ENCODE results near the gene ZCCHC14. TPM values are rescaled to one million over a fixed set of nuclear protein-coding genes. Genes with fewer than 3 reads are reported as not detected.
"Not testable (repeated sequence)": the region's sequence is repeated elsewhere in the genome, so short reads cannot be mapped to it uniquely, and the experiment has no call there.

Gene ZCCHC14
- total RNA-seq, 4 donors from 2014 or later = 8.9 to 20.5 (median 10.8) TPM

DNA sequence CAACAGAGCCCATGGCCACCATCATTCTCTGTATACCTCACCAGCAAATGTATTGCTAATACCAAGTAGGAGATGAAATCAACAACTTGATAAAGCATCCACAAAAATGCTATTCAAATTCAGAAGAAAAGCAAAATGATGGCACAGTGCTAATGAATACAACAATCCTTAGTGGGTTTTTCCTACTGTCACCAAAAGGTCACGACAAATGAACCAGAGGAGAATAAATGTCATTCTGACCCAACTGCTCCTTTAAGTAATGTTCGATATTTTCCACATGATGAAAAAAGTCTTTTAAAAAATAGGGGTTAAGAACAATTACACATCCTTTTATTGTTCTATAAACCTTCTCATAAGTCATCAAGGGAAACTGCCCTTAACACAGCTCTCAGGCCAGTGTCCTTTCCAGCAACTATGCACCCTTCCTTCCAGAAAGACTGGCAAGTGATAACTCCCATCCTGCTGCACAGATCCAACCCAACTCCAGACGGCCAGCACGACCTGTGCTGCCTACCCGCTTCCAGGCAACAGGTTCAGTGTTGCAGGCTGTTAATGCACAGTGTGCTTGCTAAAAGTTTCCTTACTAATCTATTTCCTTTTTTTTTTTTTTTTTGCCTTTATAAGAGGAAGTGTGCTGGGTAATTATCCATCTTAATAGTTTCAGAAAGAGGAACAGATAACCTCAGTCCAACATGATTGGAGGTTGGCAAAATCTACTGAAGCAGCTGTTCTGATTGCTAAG is 124.6 kb downstream of the ZCCHC14 start:
- no peak for DNase-seq (ENCODE audit: low spot score)
- no peak for ATAC-seq (ENCODE audit: low FRiP score)
- TF ChIP-seq, protein P1, sequence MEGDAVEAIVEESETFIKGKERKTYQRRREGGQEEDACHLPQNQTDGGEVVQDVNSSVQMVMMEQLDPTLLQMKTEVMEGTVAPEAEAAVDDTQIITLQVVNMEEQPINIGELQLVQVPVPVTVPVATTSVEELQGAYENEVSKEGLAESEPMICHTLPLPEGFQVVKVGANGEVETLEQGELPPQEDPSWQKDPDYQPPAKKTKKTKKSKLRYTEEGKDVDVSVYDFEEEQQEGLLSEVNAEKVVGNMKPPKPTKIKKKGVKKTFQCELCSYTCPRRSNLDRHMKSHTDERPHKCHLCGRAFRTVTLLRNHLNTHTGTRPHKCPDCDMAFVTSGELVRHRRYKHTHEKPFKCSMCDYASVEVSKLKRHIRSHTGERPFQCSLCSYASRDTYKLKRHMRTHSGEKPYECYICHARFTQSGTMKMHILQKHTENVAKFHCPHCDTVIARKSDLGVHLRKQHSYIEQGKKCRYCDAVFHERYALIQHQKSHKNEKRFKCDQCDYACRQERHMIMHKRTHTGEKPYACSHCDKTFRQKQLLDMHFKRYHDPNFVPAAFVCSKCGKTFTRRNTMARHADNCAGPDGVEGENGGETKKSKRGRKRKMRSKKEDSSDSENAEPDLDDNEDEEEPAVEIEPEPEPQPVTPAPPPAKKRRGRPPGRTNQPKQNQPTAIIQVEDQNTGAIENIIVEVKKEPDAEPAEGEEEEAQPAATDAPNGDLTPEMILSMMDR (IDR thresholded peaks at IDR 0.05) = no peak

- ATAC-seq (ENCODE audit: low FRiP score) (no peak), DNase-seq (ENCODE audit: low spot score) (no peak)
- TF ChIP-seq, protein P1 (IDR thresholded peaks at IDR 0.05) = no peak
Observed at GRCh38 chr16:87367529-87367928, 125.3 kb downstream of the ZCCHC14 start.

GRCh38 chr16:87366930-87367329 is 125.9 kb downstream of the ZCCHC14 start:
- DNase-seq (ENCODE audit: low spot score) (no peak), ATAC-seq (ENCODE audit: low FRiP score) (no peak)
- TF ChIP-seq, protein P1 (IDR thresholded peaks at IDR 0.05) = no peak

GRCh38 chr16:87366288-87366687 is 126.5 kb downstream of the ZCCHC14 start:
- no peak for DNase-seq (ENCODE audit: low spot score)
- ATAC-seq (ENCODE audit: low FRiP score) = no peak
- TF ChIP-seq, protein P1 (IDR thresholded peaks at IDR 0.05) = no peak

DNA sequence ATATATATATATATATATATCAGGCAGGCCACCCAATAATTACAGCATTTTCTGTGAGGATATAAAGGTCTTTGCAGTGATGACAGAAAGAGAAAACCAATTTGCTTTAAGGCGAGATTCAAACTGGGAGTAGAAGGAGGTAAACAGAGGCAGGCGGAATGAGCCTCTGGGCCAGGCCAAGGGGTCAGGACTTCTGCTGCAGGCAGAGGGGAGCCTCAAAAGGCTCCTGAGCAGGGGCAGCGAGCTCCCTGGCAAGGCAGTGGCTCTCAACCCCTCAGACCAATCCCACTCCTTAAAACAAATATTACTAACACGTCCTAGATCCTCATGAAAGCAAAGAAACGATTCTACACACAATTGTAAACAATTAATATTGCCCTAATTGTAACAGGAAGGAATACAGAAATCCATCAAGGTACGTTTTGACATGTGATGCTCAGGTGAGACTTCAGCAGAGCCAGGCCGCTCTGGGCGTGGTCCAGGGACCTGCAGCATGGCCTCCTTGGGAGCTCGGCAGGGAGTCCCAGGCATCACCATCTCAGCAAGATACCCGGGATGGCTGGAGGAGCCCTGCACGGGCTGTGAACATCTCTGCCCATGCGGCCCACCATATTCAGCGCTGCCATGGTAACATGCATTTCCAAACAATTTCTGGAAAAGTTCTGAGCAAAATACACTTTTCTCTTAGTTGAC is 127.7 kb downstream of the ZCCHC14 start:
- no peak for ATAC-seq (ENCODE audit: low FRiP score)
- TF ChIP-seq, protein P1 (IDR thresholded peaks at IDR 0.05) = no peak
- DNase-seq (ENCODE audit: low spot score) = no peak

GRCh38 chr16:87363771-87364455 is 128.9 kb downstream of the ZCCHC14 start:
- DNase-seq (ENCODE audit: low spot score) (no peak), ATAC-seq (ENCODE audit: low FRiP score) (peak; percentile 41)
- TF ChIP-seq, protein P1 (IDR thresholded peaks at IDR 0.05) = no peak

DNA sequence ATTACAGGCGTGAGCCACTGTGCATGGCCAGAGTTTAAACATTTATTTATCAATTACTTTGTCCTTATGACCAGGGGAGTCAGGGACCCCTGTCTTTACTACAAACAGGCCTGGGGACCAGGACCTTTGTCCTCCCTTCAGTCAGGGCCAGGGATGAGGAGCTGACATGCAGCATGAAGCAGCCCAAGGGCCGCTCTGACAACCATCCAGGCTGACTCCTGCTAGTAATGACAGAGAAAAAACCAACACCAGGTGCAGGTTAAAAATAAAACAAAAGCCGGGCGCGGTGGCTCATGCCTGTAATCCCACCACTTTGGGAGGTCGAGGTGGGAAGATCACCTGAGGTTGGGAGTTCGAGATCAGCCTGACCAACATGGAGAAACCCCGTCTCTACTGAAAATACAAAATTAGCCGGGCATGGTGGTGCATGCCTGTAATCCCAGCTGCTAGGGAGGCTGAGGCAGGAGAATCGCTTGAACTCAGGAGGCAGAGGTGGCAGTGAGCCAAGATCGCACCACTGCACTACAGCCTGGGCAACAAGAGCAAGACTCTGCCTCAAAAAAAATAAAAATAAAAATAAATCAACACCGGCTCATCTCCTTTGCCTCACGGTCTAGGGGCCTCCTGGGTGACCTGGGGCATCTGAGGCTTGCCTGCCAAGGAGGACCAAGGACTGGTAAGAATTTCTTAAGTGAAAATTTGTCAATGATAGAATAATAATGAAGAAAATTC is 129.8 kb downstream of the ZCCHC14 start:
- not testable (repeated sequence) for DNase-seq (ENCODE audit: low spot score); ATAC-seq (ENCODE audit: low FRiP score)

All from omental fat pad (tissue), 4 donors.